HG03196 (cell line): ENCODE measurements around the gene FHIT.

Experiments used
- ATAC-seq: cut with Tn5 transposase; IDR thresholded peaks from one replicate; pipeline ENCODE4 v1.9.1; 2021; ENCODE audit not compliant: unreplicated experiment

FHIT gene

DNA sequence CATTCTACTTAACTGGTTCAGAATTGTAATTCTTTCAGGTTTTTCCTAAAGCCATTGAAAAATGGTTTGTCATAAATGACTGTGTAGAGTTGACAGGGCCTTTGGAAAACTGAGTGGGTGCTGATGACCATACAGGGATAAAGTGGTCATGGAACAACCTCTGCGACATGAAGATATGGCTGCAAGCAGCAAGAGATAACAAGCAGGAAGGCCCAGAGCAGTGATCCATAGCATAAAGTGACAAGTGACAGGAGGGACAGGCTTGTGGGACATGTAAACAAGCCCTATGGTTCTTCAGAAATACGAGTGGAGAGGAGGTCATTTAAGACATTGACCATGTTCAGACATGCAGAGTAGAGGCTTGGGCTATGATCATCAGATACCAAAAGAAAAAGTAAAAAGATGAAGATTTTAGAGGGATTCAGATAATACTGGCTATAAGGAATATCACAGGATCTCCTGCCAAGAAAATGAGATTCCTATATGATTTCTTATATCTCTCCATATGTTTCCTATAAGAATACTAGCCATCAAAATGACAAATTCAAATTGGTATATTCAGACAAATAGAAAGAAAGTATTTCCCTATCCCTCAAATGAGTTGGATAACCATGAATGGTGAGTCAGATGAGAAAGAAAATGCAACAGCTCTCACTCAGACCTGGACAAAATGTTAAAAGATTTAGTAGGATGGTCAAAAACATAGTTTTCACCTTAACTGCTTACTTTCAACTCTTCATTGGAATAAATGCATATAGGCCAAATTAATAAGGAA lies 1373.8 kb downstream of the FHIT start:
- no peak for ATAC-seq

DNA sequence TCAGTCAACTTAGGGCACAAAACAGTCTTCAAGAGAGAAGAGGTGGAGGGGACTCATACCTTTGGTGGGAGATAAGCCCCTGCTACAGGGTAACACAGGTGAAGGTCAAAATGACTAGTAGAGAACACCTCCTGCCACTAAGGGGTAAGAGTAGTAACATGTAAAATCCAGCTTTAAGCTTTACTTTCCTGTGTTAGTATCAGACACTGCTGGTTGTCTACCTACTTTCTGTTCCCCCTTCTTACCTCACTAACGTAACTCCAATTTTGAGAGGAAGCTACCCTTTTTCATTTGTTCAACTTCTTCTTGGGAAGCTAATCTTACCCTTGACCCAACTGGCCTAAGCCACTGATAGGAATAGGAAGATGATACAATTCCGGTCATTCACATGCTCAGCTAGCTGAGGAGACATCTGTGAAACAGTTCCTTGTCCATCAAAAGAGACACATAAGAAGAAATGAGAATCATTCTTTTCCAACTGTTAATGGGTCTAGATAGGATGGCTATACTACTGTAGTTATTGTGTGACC lies 1374.7 kb downstream of the FHIT start:
- ATAC-seq = no peak

DNA sequence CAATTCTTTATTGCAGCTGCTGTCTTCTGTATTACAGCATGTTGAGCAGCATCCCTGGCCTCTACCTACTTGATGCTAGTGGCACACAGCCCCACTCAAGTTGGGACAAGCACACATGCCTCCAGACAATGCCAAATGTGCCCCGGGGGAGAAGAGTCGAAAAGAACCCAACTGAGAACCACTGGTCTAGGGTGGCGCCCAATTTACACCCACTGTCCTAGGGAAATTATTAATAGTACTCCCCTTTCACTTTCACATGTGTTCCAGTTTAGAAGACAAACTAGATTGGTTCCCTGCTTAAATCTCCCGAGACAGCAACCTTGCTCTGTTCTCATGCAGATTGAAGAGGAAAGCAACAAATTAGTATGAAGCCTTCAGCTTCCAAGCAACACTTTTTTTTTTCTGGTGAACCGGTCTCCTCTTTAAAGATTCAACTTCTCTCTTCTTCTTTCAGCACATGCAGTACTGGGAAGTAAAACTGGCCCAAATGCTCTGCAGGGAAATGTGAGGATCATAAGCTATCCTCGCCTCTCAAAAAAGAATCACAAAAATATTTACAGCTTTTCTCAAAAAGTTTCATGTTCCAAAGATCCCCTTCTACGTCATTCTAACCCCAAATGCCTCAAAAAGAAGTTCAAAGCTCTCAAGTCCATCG lies 1377.5 kb downstream of the FHIT start:
- ATAC-seq = no peak

DNA sequence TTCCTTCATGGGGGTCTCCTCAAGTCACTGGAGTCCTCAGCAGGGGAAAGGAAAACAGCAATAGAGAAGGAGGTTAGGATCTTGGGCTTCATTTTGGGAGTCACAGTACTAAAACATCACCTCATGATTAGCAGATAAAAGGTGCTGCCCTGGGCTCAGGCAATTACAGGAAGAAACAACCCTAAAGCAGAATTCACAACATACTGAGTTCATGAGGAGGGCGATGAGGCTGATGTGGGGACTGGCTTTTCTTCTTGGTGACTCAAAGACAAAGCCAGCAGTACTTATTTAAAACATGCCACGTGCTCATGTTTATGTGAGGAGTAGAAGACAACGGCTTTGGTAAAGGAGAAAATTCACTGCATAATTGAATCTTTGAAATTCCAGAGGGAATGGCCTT lies 1379.1 kb downstream of the FHIT start:
- ATAC-seq = no peak

DNA sequence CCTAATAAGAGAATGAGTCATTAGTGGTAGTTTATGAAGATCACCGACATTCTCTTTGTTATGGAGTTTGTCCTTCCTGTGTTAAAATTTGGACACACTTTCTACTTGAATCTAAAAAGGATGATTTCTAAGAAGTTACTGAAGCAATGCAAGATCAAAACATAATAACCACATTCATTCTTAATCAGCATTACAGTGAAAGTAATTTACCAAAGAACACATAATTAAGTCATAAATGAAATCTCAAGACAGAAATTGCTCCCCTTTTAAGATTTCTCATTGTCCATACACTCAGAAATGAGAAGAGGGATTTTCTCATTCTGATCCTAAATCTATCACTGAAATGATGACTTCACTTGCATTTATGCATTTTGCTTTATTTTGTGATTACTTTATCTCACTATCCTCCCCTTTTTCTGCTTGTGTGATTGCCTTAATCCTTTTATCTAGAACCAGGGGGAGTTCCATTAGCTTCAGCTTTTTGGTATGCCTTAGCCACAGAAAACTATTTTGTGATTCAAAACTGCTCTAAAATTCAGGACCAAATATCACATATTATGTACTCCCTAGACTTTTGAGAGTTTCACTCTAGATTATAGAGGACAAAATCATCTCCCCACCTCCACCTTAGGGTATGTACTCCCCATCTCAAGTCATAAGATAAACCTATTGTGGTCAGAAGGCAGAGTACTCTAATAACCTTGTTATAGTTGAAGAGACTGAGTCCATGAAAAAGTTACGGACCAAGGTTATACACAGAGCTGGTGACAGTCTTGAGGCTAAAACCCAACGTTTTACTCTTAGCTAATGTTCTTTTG lies 1383.9 kb downstream of the FHIT start:
- ATAC-seq = no peak

DNA sequence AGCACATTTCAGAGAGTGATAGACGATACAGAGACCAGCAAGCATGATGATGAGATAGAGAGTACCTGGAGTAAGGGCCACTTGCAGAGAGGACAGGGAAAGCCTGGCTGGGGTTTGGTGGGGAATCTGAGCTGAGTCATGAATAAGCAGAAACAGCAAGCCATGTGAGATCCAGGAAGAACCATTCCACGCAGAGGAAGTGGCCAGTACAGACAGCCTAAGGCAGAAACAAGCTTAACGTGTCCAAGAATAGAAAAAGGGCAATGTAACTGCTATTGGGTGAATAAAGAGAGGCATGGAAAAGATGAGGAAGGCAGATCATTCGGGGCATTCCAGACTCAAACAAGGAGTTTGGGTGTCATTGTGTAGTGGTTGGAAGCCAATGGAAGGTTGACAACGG lies 1385.2 kb downstream of the FHIT start:
- no peak for ATAC-seq

GRCh38 chr3:59865351-59865750 lies 1385.9 kb downstream of the FHIT start:
- no peak for ATAC-seq

DNA sequence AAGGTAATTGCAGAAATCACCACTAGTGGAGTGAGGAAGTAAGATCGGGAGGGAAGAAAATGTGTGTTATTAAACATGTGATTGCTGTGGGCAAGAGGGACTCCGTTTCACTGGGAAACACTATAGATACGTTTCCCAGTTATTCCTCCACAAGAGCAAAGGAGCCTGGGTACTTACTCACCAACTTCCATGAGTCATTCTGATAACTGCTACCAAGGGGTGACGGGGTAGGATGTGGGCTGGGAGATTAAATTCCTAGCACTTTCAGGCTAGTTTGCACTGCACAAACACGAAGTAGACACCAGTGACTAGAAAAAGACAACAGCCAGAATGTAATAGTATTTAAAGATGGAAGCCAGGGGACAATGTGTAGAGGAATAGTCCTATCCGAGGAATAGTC lies 1388.6 kb downstream of the FHIT start:
- no peak for ATAC-seq

- peak; percentile 95 for ATAC-seq
These were observed 1393.5 kb downstream of the FHIT start for GRCh38 chr3:59857589-59858346.

- ATAC-seq = no peak
These were observed 1394.3 kb downstream of the FHIT start for GRCh38 chr3:59856934-59857460.

DNA sequence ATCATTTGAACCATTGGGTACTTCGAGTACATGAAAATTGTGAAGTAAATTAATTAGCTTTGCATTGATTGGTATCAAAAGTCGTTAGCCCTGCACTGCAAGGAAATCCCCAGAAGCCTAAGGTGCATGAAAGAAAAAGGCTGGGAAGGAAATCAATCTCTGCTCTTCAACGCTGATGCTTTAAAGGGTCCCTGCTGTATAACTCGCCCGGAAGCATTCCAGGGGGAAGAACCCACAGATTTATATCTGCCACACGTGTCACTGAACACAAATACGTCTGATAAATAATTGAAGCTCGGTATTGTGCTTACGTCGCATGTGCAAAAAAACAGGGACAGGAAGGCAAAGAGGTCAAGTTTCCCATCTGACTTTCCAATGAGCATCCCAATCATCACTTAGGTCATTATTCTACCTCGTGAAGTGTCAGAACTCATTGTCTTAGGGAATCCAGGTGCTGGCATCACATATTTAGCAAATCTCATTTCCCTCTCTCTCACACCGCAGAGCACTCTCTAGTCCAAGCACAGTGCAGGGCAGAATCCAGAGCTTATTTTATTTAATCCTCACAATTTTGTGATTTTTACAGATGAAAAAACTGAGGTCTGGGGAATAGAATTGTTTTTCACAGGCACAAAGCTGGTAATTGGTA lies 1397.1 kb downstream of the FHIT start:
- no peak for ATAC-seq

DNA sequence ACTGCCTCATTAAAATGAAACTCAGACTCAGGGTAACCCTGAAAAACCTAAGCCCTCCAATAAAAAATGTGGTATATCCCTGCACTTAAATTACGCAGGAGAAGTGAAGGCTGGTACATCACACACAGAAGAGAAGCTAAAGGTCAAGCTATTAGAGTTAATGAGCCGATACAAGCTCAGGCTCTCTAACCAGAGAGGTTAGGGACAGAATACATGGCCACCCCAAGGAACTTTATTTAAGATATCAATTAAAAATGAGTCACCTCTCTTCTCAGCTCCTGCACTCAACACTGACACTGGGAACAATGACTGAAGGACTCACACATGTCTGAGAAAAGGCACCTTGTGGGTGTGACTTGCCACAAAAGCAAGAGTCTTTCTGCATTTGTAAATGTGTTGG lies 1400.8 kb downstream of the FHIT start:
- no peak for ATAC-seq

- ATAC-seq = no peak
These were observed 1405.9 kb downstream of the FHIT start for GRCh38 chr3:59845386-59845785.

GRCh38 chr3:59843821-59844220 lies 1407.4 kb downstream of the FHIT start:
- ATAC-seq = no peak

GRCh38 chr3:59839810-59840515 lies 1411.3 kb downstream of the FHIT start:
- ATAC-seq = peak; percentile 92

GRCh38 chr3:59839283-59839682 lies 1412.0 kb downstream of the FHIT start:
- ATAC-seq = peak; percentile 8

DNA sequence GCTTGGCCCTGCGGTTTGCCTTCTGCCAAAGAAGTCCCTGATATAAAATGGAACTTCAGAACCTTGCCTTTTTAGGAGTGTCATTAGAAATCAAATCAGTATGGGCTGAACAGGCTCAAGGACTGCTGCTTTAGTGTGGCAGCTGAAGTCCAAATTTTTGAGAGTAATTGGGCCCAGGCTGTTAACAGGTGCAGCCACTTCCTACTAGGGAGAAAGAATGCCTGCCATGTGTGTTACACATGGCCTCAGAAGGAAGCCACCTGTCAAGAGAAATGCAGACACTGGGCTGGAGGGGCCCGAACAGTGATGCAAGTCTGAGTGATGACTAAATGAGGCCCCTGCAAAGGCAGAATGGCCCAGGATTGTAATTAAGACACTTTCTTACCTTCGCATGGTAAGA lies 1414.7 kb downstream of the FHIT start:
- no peak for ATAC-seq

- no peak for ATAC-seq
These were observed 1418.5 kb downstream of the FHIT start for GRCh38 chr3:59832702-59833101.

DNA sequence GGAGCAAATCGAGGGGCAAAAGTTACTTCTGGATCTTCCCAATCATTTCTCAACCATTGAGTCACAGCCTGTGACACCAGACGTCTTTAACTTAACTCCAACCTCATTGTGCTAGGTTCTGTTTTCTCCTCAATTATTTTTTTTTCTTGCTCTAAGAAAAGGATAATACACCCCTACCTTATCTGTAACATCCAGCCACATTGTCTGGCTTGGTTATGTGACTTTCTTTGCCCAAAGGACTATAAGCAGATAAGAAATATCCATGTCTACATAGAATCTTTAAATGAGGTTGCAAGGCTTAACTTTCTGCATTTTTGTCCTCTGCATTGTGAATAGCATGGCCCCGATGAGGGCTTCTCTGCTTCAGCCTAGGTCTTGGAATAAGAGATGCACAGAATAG lies 1419.0 kb downstream of the FHIT start:
- no peak for ATAC-seq

DNA sequence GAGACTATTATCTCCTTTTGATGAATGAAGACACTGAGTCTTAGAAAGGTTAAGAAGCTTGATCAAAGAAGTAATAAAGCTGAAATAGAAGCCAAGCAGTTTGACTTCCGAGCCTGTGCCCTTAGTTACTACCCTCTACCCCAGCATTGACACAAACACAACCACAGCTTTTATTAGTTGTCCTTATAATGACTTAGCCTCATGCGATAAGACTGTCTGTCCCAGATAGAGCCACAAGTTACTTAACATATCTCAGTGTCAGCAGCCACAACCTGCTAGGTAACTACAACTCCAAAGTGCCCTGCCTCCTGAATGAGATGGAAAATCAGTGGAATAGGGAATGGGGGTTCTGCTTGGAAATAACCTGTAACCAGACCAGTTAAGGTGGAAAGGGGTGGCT lies 1419.9 kb downstream of the FHIT start:
- no peak for ATAC-seq
